Ectodermal cell (in vitro differentiated cells): ENCODE results near the gene CSF1.

Experiments used
- H3K27ac ChIP-seq: 2 replicates; pipeline ENCODE4 v1.7.0; 2013; ENCODE audit warnings: mild to moderate bottlenecking, low read depth, low read length; ENCODE audit not compliant: insufficient read depth, poor library complexity, severe bottlenecking
- H3K27me3 ChIP-seq: 2 replicates; pipeline ENCODE4 v1.7.0; 2013; ENCODE audit warnings: mild to moderate bottlenecking, low read length; ENCODE audit not compliant: insufficient read depth, control insufficient read depth, poor library complexity, severe bottlenecking
- H3K36me3 ChIP-seq: one replicate; pipeline ENCODE4 v1.7.0; 2013; ENCODE audit warnings: low read length; ENCODE audit not compliant: control insufficient read depth, insufficient read depth
- H3K4me1 ChIP-seq: one replicate; pipeline ENCODE4 v1.7.0; 2013; ENCODE audit warnings: low read length; ENCODE audit not compliant: control insufficient read depth, insufficient read depth
- H3K4me3 ChIP-seq: 2 replicates; pipeline ENCODE4 v1.7.0; 2013; ENCODE audit warnings: low read depth, low read length, control low read depth; ENCODE audit not compliant: insufficient read depth
- H3K9me3 ChIP-seq: 2 replicates; pipeline ENCODE4 v1.7.0; 2013; ENCODE audit warnings: mild to moderate bottlenecking, low read length, moderate library complexity; ENCODE audit not compliant: control insufficient read depth
- WGBS, 2 experiments: methylation state at CpG; one replicate each; pipeline ENCODE4 v1.1.7; 2013; ENCODE audit warnings: missing lambda C conversion rate in 2 of 2; 5-methylcytosine and 5-hydroxymethylcytosine counted together

Gene CSF1

DNA sequence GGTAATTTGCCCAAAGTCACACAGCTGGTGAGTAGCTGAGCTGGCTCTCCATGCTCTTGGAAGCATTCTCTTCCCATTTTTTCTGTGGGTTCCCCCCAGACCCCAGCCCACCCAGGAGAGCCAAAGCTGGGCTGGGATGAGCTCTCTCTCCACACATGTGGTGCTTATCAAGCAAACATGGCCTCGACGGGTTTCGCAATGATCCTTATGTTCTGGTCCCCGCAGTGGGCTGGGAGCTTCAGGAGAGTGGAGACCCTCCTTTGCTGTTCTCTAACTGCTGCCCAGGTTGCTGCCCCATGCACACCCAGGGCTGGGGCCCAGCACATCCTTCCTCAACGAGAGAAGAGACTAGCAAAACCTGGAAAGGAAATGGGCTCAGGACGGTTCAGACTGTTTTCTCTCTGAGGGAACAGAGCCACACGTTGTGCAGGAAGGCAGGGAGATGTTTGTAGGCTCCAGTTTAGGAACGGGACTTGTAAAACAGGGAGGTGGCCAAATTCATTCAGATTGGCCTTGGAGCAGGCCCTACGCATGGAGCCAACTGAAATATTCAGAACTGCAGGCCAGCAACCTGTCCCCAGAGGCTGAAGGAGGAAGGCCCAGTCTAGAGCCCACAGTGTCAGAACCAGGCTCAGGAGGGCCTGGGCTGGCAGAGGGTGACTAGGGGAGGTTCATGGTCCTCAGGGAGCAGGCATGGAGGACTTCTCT, 27.2 kb upstream of the CSF1 start:
- Histone ChIP-seq H3K4me3 (no peak overlapping the region), H3K36me3 (no peaks in the 10 kb centered on the region), H3K9me3 (no peaks in the 10 kb centered on the region), H3K4me1 (peaks cover 29% of the 10 kb centered on the region), H3K27ac (no peak overlapping the region), H3K27me3 (no peaks in the 10 kb centered on the region)
- 93 to 94% methylated on average over 9 of the region's 9 CpGs for WGBS, 2 experiments

DNA sequence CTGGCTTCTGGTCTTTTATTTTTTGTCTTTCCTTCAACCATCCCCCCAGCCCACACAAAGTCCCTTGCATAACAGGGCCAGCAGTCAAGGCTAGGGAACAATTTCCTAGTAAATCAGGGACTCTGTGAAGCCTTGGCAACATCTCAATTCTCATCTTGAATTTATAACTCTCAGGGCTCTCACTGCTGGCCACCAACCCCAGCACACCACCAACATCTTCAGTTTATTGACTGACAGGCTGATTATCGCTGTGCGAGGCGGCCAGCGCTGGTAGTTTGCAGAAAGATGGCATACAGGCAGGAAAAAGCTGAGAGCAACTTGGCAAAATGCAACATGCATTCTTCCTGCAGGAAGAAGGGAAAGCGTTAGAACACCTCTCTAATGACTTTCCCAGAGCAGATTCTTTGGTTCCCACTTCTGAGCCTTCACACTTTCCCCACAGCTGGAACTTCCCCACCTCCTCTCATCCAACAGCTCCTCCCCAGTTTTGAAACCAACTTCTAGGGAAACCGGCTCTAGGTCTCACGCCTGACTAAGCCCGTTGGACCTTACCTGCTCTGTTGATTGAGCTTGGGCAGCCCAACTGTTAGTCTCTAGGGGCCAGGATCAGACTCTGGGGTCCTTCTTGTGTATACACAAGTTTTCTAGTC, 26.3 kb upstream of the CSF1 start:
- 92 to 94% methylated on average over 8 of the region's 8 CpGs for WGBS, 2 experiments
- peaks cover 28% of the 10 kb centered on the region for H3K4me1 ChIP-seq
- no peak overlapping the region for H3K4me3 ChIP-seq
- no peak overlapping the region for H3K27ac ChIP-seq
- no peaks in the 10 kb centered on the region for H3K9me3 ChIP-seq
- no peaks in the 10 kb centered on the region for H3K27me3 ChIP-seq
- no peaks in the 10 kb centered on the region for H3K36me3 ChIP-seq

DNA sequence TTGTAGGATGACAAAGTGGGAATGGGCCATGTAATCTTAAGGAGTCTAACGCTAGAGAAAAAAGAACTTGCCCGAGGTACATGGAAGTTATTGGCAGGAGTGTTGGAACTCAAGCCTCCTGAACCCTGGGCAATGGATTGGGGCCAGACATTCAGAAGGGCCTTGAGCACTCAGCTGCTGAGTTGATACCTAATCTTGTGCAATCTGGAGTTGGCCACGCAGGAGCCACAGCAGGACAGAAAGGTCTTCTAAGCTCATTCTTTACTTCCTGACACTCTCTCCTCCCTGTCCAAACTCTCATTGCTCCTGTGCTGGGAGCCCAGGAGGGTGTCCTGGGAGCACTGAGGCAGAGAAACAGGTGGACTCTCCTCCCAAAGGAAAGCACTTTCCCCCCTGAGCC, 25.1 kb upstream of the CSF1 start:
- no peak overlapping the region for H3K4me3 ChIP-seq
- no peaks in the 10 kb centered on the region for H3K36me3 ChIP-seq
- H3K27me3 ChIP-seq: no peaks in the 10 kb centered on the region
- 91% methylated on average over 3 of the region's 3 CpGs for WGBS, 2 experiments
- H3K4me1 ChIP-seq: peaks cover 28% of the 10 kb centered on the region
- no peaks in the 10 kb centered on the region for H3K9me3 ChIP-seq
- H3K27ac ChIP-seq: no peak overlapping the region

GRCh38 chr1:109886827-109887226, 23.8 kb upstream of the CSF1 start:
- H3K27me3 ChIP-seq: no peaks in the 10 kb centered on the region
- H3K4me1 ChIP-seq: peaks cover 21% of the 10 kb centered on the region
- no peak overlapping the region for H3K4me3 ChIP-seq
- WGBS, 2 experiments: 91 to 93% methylated on average over 5 of the region's 5 CpGs
- no peaks in the 10 kb centered on the region for H3K36me3 ChIP-seq
- H3K9me3 ChIP-seq: no peaks in the 10 kb centered on the region
- no peak overlapping the region for H3K27ac ChIP-seq

DNA sequence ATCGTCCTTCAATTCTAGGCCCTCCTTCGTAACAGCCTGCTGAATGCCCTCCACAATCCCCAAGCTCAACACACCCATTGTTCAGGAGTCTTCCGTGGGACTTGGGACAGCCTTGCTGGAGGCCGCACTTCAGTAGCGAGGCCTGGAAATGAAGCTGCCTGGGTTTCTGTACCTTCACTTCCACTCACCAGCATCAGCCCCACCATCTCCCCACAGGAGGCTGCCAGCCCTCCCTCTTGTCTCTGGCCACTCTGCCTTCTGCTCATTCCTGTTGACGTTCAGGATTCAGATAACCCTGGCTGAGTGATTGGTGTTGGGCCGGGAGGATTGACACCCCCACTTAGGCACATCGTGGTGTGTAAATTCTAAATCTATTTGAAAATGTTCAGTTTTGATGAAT, 23.4 kb upstream of the CSF1 start:
- 78 to 82% methylated on average over 8 of the region's 8 CpGs for WGBS, 2 experiments
- Histone ChIP-seq H3K27me3 (no peaks in the 10 kb centered on the region), H3K27ac (no peak overlapping the region), H3K4me3 (no peak overlapping the region), H3K9me3 (no peaks in the 10 kb centered on the region), H3K36me3 (no peaks in the 10 kb centered on the region), H3K4me1 (peaks cover 19% of the 10 kb centered on the region)

DNA sequence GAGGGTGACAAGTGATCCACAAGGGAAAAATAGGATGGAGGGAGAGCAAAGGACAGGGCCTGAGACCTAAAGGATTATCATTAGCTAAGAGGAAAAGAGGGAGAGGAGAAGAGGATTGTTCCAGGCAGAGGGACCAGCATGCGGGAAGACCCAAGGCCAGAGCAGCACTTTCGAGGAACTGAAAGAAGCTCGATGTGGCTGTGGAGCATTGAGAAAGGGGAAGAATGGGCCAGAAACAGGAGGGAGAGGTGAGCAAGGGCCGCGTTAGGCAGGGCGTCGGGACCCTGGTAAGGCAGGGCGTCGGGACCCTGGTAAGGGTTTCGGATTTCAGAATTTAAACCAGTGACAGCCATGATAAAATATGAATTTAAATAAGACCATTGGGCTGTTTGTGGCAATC, 22.8 kb upstream of the CSF1 start:
- 87 to 88% methylated on average over 10 of the region's 10 CpGs for WGBS, 2 experiments
- no peaks in the 10 kb centered on the region for H3K27me3 ChIP-seq
- H3K4me3 ChIP-seq: no peak overlapping the region
- H3K36me3 ChIP-seq: no peaks in the 10 kb centered on the region
- H3K4me1 ChIP-seq: peaks cover 19% of the 10 kb centered on the region
- H3K27ac ChIP-seq: no peak overlapping the region
- no peaks in the 10 kb centered on the region for H3K9me3 ChIP-seq

GRCh38 chr1:109889094-109889493, 21.6 kb upstream of the CSF1 start:
- no peaks in the 10 kb centered on the region for H3K9me3 ChIP-seq
- H3K27me3 ChIP-seq: no peaks in the 10 kb centered on the region
- H3K36me3 ChIP-seq: no peaks in the 10 kb centered on the region
- no peak overlapping the region for H3K4me3 ChIP-seq
- no peak overlapping the region for H3K27ac ChIP-seq
- peaks cover 12% of the 10 kb centered on the region for H3K4me1 ChIP-seq
- 91 to 94% methylated on average over 3 of the region's 3 CpGs for WGBS, 2 experiments

GRCh38 chr1:109890115-109890953, 20.3 kb upstream of the CSF1 start:
- H3K36me3 ChIP-seq: no peaks in the 10 kb centered on the region
- H3K9me3 ChIP-seq: no peaks in the 10 kb centered on the region
- 93% methylated on average over 4 of the region's 5 CpGs for WGBS, 2 experiments
- H3K4me3 ChIP-seq: no peak overlapping the region
- no peak overlapping the region for H3K27ac ChIP-seq
- H3K4me1 ChIP-seq: peaks cover 12% of the 10 kb centered on the region
- H3K27me3 ChIP-seq: no peaks in the 10 kb centered on the region

- H3K27ac ChIP-seq: no peak overlapping the region
- H3K4me1 ChIP-seq: peaks cover 13% of the 10 kb centered on the region
- no peaks in the 10 kb centered on the region for H3K36me3 ChIP-seq
- no peak overlapping the region for H3K4me3 ChIP-seq
- H3K9me3 ChIP-seq: no peaks in the 10 kb centered on the region
- WGBS, 2 experiments: 88 to 91% methylated on average over 7 of the region's 7 CpGs
- no peaks in the 10 kb centered on the region for H3K27me3 ChIP-seq
Measured at GRCh38 chr1:109891930-109892329, 18.7 kb upstream of the CSF1 start.
